Upper lobe of left lung (tissue), 4 donors: ENCODE measurements around the gene GAN.

Experiments used
- CTCF ChIP-seq, 6 experiments: fragments of 450-650 bp in 4 of 6; fragments of 200-600 bp in 2 of 6; sonication (generic) in 2 of 6; IDR thresholded peaks; one replicate each; pipeline ENCODE4 v1.5.1; 2016 to 2019; ENCODE audit warnings: antibody characterized with exemption in 6 of 6
- EP300 ChIP-seq, 4 donors: sonication (generic); formaldehyde crosslinking; IDR thresholded peaks; one replicate each; pipeline ENCODE4 v1.5.1; 2017; ENCODE audit warnings: antibody characterized with exemption in 4 of 4, control low read depth in 2 of 4
- POLR2A ChIP-seq, 4 donors: fragments of 450-650 bp; IDR thresholded peaks; one replicate each; pipeline ENCODE4 v1.5.1; 2016 to 2017; ENCODE audit warnings: antibody characterized with exemption in 4 of 4, mild to moderate bottlenecking in 2 of 4
- POLR2AphosphoS5 ChIP-seq, 2 donors: sonication (generic); formaldehyde crosslinking; IDR thresholded peaks; one replicate each; pipeline ENCODE4 v1.5.1; 2017; ENCODE audit warnings: antibody characterized with exemption in 2 of 2

DNA sequence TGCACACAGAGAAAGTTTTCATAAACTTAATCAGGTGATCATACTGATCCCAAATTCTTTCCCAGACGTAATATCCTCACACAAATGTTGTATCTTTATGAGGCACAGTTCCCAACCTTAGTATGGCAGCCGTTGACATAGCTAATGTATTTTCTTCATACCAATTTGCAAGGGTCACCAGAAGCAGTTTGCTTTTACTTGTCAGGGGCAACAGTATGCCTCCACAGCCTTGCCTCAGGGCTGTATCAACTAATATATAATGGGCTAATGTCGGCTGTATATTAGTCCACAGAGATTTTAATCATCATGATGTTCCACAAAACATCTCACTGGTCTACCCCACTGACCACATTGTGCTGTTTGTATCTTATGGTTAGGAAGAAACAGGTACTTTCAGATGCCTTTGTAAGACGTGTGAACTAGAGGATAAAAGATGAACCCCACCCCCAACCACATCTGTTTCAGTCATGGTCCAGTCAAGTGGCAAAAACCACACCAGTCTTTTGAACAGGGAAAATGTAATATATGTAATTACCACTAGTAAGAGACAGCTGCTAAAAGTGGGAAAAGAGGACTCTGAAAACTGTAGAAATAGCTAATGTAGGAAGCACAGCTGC, 55.2 kb downstream of the GAN start:
- TF ChIP-seq CTCF (IDR thresholded peaks at IDR 0.05) (no peak), EP300 (IDR thresholded peaks at IDR 0.05) (no peak), POLR2A (IDR thresholded peaks at IDR 0.05) (no peak), POLR2AphosphoS5 (IDR thresholded peaks at IDR 0.05) (no peak)
